Measurements from ENCODE around the gene HIP1R.

Gene HIP1R

GRCh38 chr12:122825773-122826724 lies 9.2 kb upstream of the HIP1R start:
- no peak for TF ChIP-seq CTCF (IDR thresholded peaks at IDR 0.05; ENCODE audit: low read depth, low read length, missing control alignments)
- Histone ChIP-seq H3K36me3 (replicated peaks) (no peaks in the 10 kb centered on the region), H3K4me3 (ENCODE audit: low read depth, low read length) (peak overlapping the region; percentile 48), H3K27ac (no peak overlapping the region), H3K27me3 (replicated peaks) (no peaks in the 10 kb centered on the region)
- DNase-seq: no peak
- in situ Hi-C loops (cut with HindIII; ENCODE audit: low pct_ligation_motif_present, low sequenced_read_pairs): no loop called here

DNA sequence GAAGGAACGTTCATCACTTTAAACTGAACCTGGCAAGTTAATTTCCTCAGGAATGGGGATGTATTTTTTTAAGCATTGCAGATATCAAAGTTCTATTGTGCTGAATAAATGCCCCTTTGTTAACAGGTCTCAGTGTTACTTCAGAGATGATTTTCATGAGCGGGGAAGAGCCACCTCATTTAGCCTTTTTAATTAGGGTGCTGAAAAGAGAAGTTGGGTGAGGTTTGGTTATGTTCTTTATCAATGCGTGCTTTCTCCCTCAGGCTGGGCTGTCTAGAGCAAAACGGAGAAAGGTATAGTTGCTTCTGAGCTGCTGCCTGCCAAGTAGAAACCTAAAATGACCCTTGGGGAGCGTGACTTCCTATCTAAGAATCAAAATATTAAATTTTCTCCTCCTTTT lies 8.0 kb upstream of the HIP1R start:
- Histone ChIP-seq H3K4me3 (ENCODE audit: low read depth, low read length) (no peak overlapping the region), H3K27ac (no peak overlapping the region), H3K36me3 (replicated peaks) (no peaks in the 10 kb centered on the region), H3K27me3 (replicated peaks) (no peaks in the 10 kb centered on the region)
- no peak for TF ChIP-seq CTCF (IDR thresholded peaks at IDR 0.05; ENCODE audit: low read depth, low read length, missing control alignments)
- DNase-seq: no peak
- in situ Hi-C loops (cut with HindIII; ENCODE audit: low pct_ligation_motif_present, low sequenced_read_pairs): no loop called here

- DNase-seq: peak; percentile 59
- no peak overlapping the region for H3K27ac ChIP-seq
- no peaks in the 10 kb centered on the region for H3K36me3 ChIP-seq (replicated peaks)
- in situ Hi-C loops (cut with HindIII; ENCODE audit: low pct_ligation_motif_present, low sequenced_read_pairs): no loop called here
- TF ChIP-seq CTCF (IDR thresholded peaks at IDR 0.05; ENCODE audit: low read depth, low read length, missing control alignments): no peak
- no peak overlapping the region for H3K4me3 ChIP-seq (ENCODE audit: low read depth, low read length)
- H3K27me3 ChIP-seq (replicated peaks): no peaks in the 10 kb centered on the region
Measured at GRCh38 chr12:122830517-122831214, 4.6 kb upstream of the HIP1R start.

DNA sequence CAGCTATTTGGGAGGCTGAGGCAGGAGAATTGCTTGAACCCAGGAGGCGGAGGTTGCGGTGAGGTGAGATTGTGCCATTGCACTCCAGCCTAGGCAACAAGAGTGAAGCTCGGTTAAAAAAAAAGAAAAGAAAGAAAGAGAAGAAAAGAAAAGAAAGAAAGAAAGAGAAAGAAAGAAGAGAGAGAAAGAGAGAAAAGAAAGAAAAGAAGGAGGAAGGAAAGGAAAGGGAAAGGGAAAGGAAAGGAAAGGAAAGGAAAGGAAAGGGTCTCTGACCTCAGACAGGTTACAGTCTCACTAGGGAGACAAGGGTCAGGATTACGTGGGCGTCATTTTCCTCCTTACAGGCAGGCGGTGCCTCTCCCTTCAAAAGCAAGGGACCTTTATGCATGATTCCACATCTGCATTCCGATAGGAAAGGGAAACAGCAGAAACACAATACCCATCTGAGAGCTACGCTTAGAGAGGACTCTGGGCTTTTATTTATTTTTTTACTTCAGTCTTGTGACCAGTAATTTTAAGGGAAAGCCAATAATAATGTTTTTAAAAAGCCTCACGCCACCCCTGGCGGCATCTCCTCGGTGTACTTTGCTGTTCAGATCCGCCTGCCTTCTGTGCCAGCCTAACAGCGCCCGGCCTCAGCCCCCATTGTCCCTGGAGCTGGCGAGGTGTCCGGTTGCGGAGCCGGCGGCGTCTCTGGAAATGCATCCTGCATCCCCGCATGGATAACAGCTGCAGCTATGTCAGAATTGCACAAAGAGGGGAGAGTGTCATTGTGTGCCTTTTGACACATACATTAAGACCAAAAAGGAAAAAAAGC lies 945 bp upstream of the HIP1R start:
- peak; percentile 9 for TF ChIP-seq CTCF (IDR thresholded peaks at IDR 0.05; ENCODE audit: low read depth, low read length, missing control alignments)
- Histone ChIP-seq H3K4me3 (ENCODE audit: low read depth, low read length) (peak overlapping the region; percentile 55), H3K27me3 (replicated peaks) (no peaks in the 10 kb centered on the region), H3K36me3 (replicated peaks) (no peaks in the 10 kb centered on the region), H3K27ac (no peak overlapping the region)
- in situ Hi-C loops (cut with HindIII; ENCODE audit: low pct_ligation_motif_present, low sequenced_read_pairs): no loop called here
- DNase-seq: no peak

DNA sequence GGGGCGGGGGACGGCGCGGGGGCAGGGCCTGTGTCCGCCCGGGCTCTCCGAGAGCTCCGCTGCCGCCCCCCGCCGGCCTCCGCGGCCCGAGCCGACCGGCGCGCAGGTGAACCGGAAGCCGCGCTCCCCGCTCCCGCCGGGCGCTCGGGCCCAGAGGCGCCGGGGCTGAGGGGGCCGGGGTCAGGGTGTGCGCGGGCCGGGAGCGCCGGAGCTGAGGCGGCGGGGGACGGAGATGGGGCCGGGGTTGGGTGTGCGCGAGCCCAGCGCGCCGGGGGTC lies 431 bp downstream of the HIP1R start:
- TF ChIP-seq CTCF (IDR thresholded peaks at IDR 0.05; ENCODE audit: low read depth, low read length, missing control alignments): no peak
- Histone ChIP-seq H3K27me3 (replicated peaks) (no peaks in the 10 kb centered on the region), H3K36me3 (replicated peaks) (no peaks in the 10 kb centered on the region), H3K27ac (no peak overlapping the region), H3K4me3 (ENCODE audit: low read depth, low read length) (peak overlapping the region; percentile 55)
- DNase-seq: no peak
- in situ Hi-C loops (cut with HindIII; ENCODE audit: low pct_ligation_motif_present, low sequenced_read_pairs): no loop called here

Data from brain microvascular endothelial cell (primary cell).